C4-2B (cell line): Measurements from ENCODE around the gene CXCR5.

Experiments
- H3K27ac ChIP-seq: fragments of 450-650 bp; 2 replicates; pipeline ENCODE4 v1.5.1; 2017
- ZFX ChIP-seq: fragments of 450-650 bp; IDR thresholded peaks from 2 replicates; pipeline ENCODE4 v1.6.1; 2017
- TF ChIP-seq, protein P1 (sequence below): fragments of 450-650 bp; conservative IDR thresholded peaks from 2 replicates; pipeline ENCODE4 v1.5.1; 2017; ENCODE audit warnings: mild to moderate bottlenecking

CXCR5 gene

GRCh38 chr11:118921929-118922744 is 38.4 kb downstream of the CXCR5 start:
- TF ChIP-seq, protein P1, sequence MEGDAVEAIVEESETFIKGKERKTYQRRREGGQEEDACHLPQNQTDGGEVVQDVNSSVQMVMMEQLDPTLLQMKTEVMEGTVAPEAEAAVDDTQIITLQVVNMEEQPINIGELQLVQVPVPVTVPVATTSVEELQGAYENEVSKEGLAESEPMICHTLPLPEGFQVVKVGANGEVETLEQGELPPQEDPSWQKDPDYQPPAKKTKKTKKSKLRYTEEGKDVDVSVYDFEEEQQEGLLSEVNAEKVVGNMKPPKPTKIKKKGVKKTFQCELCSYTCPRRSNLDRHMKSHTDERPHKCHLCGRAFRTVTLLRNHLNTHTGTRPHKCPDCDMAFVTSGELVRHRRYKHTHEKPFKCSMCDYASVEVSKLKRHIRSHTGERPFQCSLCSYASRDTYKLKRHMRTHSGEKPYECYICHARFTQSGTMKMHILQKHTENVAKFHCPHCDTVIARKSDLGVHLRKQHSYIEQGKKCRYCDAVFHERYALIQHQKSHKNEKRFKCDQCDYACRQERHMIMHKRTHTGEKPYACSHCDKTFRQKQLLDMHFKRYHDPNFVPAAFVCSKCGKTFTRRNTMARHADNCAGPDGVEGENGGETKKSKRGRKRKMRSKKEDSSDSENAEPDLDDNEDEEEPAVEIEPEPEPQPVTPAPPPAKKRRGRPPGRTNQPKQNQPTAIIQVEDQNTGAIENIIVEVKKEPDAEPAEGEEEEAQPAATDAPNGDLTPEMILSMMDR, result no peak
- peak; percentile 48; the same call in 1 of the 2 replicates for TF ChIP-seq ZFX
- peak overlapping the region; percentile 98 for H3K27ac ChIP-seq

DNA sequence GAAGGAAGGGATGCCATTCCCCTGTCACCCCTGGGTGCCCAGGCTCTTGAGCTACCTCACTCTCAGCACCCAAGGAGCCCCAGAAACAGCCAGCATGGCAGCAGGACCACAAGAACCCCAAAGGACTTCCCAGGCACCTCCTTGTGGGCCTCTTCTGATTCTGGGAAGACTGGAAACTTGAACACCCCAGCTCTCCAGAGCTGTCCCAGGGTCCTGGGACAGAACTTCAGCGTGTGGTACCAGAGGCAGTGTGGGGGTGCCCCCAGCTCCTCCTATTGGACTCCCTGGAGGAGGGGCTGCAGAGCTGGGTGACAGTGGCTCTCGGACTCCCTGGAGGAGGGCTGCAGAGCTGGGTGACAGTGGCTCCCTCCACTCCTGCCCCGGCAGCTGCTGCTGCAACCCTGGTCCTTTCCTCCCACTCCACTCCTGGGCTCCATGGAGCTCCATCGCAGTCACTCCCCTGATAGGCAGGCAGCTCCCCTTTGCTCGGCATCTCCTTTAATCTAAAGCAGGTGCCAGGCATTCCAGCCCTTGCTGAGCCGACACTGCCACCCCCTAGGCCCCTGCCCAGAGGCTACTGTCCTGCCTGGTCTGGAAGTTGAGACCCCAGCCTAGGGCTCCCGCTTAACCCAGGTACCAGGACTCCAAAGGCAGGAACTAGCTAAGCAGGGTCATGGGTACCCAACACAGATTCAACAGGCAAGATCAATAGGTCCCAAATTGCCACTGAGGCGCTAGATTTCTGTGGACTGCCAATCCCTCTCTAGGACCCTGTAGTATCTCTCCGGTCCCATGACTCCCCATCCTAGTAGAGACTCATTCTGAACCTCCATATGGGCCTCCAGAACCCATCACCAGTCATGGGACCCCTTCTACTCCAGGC is 39.3 kb downstream of the CXCR5 start:
- H3K27ac ChIP-seq, result peak overlapping the region; percentile 98

GRCh38 chr11:118923721-118924587 is 40.3 kb downstream of the CXCR5 start:
- TF ChIP-seq, protein P1, result no peak
- TF ChIP-seq ZFX, result peak; percentile 33; the same call in 1 of the 2 replicates
- H3K27ac ChIP-seq, result peak overlapping the region; percentile 98

More for the DNA sequence above, 39.3 kb downstream of the CXCR5 start:
- TF ChIP-seq, protein P1, result no peak
- no peak for TF ChIP-seq ZFX

DNA sequence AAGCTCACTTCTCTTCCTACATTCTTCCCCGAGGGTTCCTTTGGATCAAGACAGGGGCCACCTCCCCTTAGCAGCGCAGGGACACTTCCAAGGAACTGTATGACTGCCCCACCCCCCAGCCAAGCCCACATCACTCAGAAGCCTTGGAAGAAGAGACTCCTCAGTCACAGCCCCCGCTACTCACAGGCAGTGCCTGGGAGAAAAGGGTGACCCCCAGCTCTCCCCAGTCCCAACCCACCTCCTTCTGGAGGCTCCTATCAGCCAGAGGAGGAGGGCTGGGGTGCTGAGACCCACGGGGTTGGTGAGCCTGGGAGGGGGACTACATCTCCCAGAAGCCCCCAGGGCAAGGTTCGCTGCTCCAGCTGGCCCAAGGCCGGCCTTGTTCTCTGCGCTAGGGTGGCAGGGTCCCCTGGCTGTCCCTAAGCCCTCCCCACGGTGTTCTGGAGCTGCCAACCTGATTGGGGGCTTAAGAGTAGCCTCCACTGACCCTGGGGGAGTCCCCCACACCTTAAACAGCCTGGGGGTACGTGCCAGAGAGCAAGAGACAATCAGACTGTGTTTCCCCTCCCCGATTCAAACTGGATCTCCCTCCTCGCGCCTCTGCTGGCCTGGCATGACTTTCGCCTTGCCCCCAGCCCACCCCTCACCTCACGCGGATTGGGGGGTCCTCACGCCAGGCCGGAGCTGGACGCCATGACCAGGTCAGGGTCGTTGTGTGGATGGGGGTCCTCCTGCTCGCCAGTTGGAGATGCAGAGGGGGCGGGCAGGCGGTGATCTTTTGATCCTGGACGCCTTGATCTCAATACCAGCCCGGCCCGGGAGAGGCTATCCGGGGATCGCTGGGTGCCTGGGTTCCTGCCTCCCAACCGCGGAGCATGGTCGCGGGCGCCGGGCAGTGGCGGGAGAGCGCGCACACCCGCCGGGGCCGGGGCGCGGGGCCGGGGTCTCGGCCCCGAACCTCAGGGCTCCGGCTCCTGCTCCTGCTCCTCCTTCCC is 41.2 kb downstream of the CXCR5 start:
- H3K27ac ChIP-seq, result peak overlapping the region; percentile 98
- TF ChIP-seq, protein P1, result no peak
- peak; percentile 56; the same call in 1 of the 2 replicates for TF ChIP-seq ZFX

GRCh38 chr11:118927554-118928100 is 43.9 kb downstream of the CXCR5 start:
- no peak for TF ChIP-seq ZFX
- TF ChIP-seq, protein P1, result no peak
- H3K27ac ChIP-seq, result peak overlapping the region; percentile 98
